Tibial nerve (tissue), 4 donors: ENCODE results near the gene ZNF512B. TPM values are rescaled to one million over a fixed set of nuclear protein-coding genes. Genes with fewer than 3 reads are reported as not detected.

ENCODE experiments used
- DNase-seq, 2 donors: peaks; one replicate each; pipeline ENCODE4 v3.0.0-alpha.2; 2019; ENCODE audit warnings: low spot score in 2 of 2
- H3K27ac ChIP-seq, 4 donors: fragments of 200-600 bp; sonication (generic) in 3 of 4; one replicate each; pipeline ENCODE4 v1.5.1; 2017 to 2019; ENCODE audit warnings: mild to moderate bottlenecking in 1 of 4
- H3K27me3 ChIP-seq, 2 donors: fragments of 200-600 bp; sonication (generic) in 1 of 2; one replicate each; pipeline versions ENCODE4 v1.5.1 to v1.6.0; 2017 to 2019
- H3K36me3 ChIP-seq, 3 donors: fragments of 200-600 bp; sonication (generic); one replicate each; pipeline ENCODE4 v1.5.1; 2018 to 2019
- H3K4me1 ChIP-seq, 4 donors: fragments of 200-600 bp; sonication (generic) in 3 of 4; one replicate each; pipeline ENCODE4 v1.5.1; 2017 to 2019
- H3K4me3 ChIP-seq, 4 donors: fragments of 200-600 bp; sonication (generic) in 3 of 4; one replicate each; pipeline ENCODE4 v1.5.1; 2017 to 2019; ENCODE audit warnings: mild to moderate bottlenecking in 1 of 4, moderate library complexity in 1 of 4
- H3K9me3 ChIP-seq, 4 donors: fragments of 200-600 bp; sonication (generic) in 3 of 4; one replicate each; pipeline ENCODE4 v1.5.1; 2017 to 2019
- CTCF ChIP-seq, 5 experiments: fragments of 200-600 bp in 3 of 5; fragments of 450-650 bp in 2 of 5; sonication (generic) in 3 of 5; IDR thresholded peaks; one replicate each; pipeline ENCODE4 v1.5.1; 2016 to 2019; ENCODE audit warnings: antibody characterized with exemption in 5 of 5, mild to moderate bottlenecking in 3 of 5, moderate library complexity in 2 of 5
- EP300 ChIP-seq, 2 donors: sonication (generic); formaldehyde crosslinking; IDR thresholded peaks; one replicate each; pipeline ENCODE4 v1.6.1; 2017; ENCODE audit warnings: antibody characterized with exemption in 2 of 2, mild to moderate bottlenecking in 1 of 2
- POLR2A ChIP-seq, 2 donors: fragments of 450-650 bp; IDR thresholded peaks; one replicate each; pipeline ENCODE4 v1.6.1; 2017; ENCODE audit warnings: antibody characterized with exemption in 2 of 2, mild to moderate bottlenecking in 2 of 2, moderate library complexity in 2 of 2
- WGBS, 2 donors: methylation state at CpG; one replicate each; pipeline ENCODE4 v1.1.5; 2018; 5-methylcytosine and 5-hydroxymethylcytosine counted together
- small RNA-seq: library from RNA; depleted of rRNA; stranded (forward); fragments of <200 nt; gene quantifications from one replicate; pipeline ENCODE3, GENCODE V24; 2016
- total RNA-seq, 4 donors: library from RNA; depleted of rRNA; stranded (reverse); fragments of >200 nt; gene quantifications; one replicate each; pipeline ENCODE4 v1.1.0, GENCODE V29; 2016

ZNF512B gene
- total RNA-seq, 4 donors from 2014 or later, result 8.3 to 18.3 (median 11.7) TPM

DNA sequence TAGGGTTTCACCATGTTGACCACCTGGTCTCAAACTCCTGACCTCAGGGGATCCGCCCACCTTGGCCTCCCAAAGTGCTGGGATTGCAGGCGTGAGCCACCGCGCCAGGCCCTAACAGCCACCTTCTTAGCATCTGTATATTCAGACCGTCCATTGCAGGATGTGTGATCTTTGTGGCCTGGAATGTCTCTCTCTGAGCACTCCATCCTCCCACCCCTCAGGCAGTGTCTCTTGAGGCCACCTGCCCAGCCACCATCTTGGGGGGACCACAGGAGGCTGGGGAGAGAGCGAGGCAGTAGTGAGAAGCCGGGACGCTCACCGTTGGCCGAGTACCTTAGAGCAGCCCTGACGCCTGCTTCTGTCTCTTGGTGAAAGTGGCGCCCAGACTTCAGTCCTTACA lies 56.0 kb downstream of the ZNF512B start:
- H3K36me3 ChIP-seq, result peaks cover 0 to 19% (median 0%) of the 10 kb centered on the region in 3 donors
- peaks cover 0 to 32% (median 0%) of the 10 kb centered on the region in 4 donors for H3K4me1 ChIP-seq
- WGBS, 2 donors, result 96 to 99% methylated on average over 12 of the region's 12 CpGs
- TF ChIP-seq POLR2A (IDR thresholded peaks at IDR 0.05) (no peak), EP300 (IDR thresholded peaks at IDR 0.05) (no peak), CTCF (IDR thresholded peaks at IDR 0.05) (no peak)
- H3K27me3 ChIP-seq, result no peaks in the 10 kb centered on the region
- no peak overlapping the region for H3K27ac ChIP-seq
- peaks cover 0 to 9% (median 0%) of the 10 kb centered on the region in 4 donors for H3K9me3 ChIP-seq
- H3K4me3 ChIP-seq, result no peak overlapping the region
- DNase-seq, result no peak

GRCh38 chr20:63911176-63911575 lies 58.6 kb downstream of the ZNF512B start:
- Histone ChIP-seq H3K27ac (no peak overlapping the region), H3K9me3 (peaks cover 0 to 4% (median 0%) of the 10 kb centered on the region in 4 donors), H3K4me3 (no peak overlapping the region), H3K27me3 (no peaks in the 10 kb centered on the region), H3K4me1 (peaks cover 0 to 44% (median 0%) of the 10 kb centered on the region in 4 donors), H3K36me3 (no peaks in the 10 kb centered on the region)
- WGBS, 2 donors, result 63 to 67% methylated on average over 11 to 12 of the region's 12 CpGs
- no peak for DNase-seq
- TF ChIP-seq CTCF (IDR thresholded peaks at IDR 0.05) (no peak), POLR2A (IDR thresholded peaks at IDR 0.05) (no peak), EP300 (IDR thresholded peaks at IDR 0.05) (no peak)

GRCh38 chr20:63908008-63908682 lies 61.6 kb downstream of the ZNF512B start:
- H3K4me1 ChIP-seq, result peaks cover 0 to 51% (median 0%) of the 10 kb centered on the region in 4 donors
- DNase-seq, result no peak
- no peak overlapping the region for H3K4me3 ChIP-seq
- 69 to 72% methylated on average over 16 of the region's 16 CpGs for WGBS, 2 donors
- no peak for TF ChIP-seq POLR2A (IDR thresholded peaks at IDR 0.05)
- no peak for TF ChIP-seq EP300 (IDR thresholded peaks at IDR 0.05)
- TF ChIP-seq CTCF (IDR thresholded peaks at IDR 0.05), result no peak
- H3K36me3 ChIP-seq, result no peaks in the 10 kb centered on the region
- H3K9me3 ChIP-seq, result no peaks in the 10 kb centered on the region
- H3K27ac ChIP-seq, result no peak overlapping the region
- no peaks in the 10 kb centered on the region for H3K27me3 ChIP-seq

Small RNAs within 50 kb of the gene (small RNA-seq; reads per million reads assigned to genes)
- not detected for gene MIR647
- gene MIR941-2, result not detected
- gene MIR941-4, result not detected
- not detected for gene MIR941-5
- gene RNU1-134P, result not detected

Other genes with a start within 250 kb of the ZNF512B start
- gene LIME1, start 233.3 kb downstream of the ZNF512B start, total RNA-seq, result 10 to 100 TPM; 11.4 to 51.9 (median 17.6) TPM
- 100 to 1,000 TPM in 1 of 4 donors, 10 to 100 TPM in 3; 71.5 to 126 (median 72.5) TPM for gene SLC2A4RG, start 230.2 kb downstream of the ZNF512B start, total RNA-seq
- 10 to 100 TPM; 11.5 to 20.4 (median 12.6) TPM for gene ZBTB46, start 138.7 kb downstream of the ZNF512B start, total RNA-seq
- not detected for gene ABHD16B, start 108.4 kb downstream of the ZNF512B start, total RNA-seq
- 100 to 1,000 TPM; 108 to 122 (median 115) TPM for gene TPD52L2, start 104.7 kb downstream of the ZNF512B start, total RNA-seq
- gene DNAJC5, start 74.8 kb downstream of the ZNF512B start, total RNA-seq, result 10 to 100 TPM; 30.6 to 40.2 (median 32.1) TPM
- 10 to 100 TPM; 31.2 to 96.0 (median 50.0) TPM for gene UCKL1, start 13.5 kb downstream of the ZNF512B start, total RNA-seq
- gene SAMD10, start 9.7 kb upstream of the ZNF512B start, total RNA-seq, result 1 to 10 TPM; 1.3 to 5.1 (median 2.8) TPM
- 10 to 100 TPM; 70.5 to 77.0 (median 73.8) TPM for gene PRPF6, start 11.2 kb upstream of the ZNF512B start, total RNA-seq
- gene C20orf204, start 66.3 kb upstream of the ZNF512B start, total RNA-seq, result 10 to 100 TPM in 1 of 4 donors, 1 to 10 TPM in 3; 1.7 to 14.4 (median 4.1) TPM
- 10 to 100 TPM in 3 of 4 donors, 1 to 10 TPM in 1; 4.6 to 44.6 (median 21.4) TPM for gene SOX18, start 79.7 kb upstream of the ZNF512B start, total RNA-seq
- gene TCEA2, start 93.3 kb upstream of the ZNF512B start, total RNA-seq, result 10 to 100 TPM; 45.6 to 62.9 (median 59.2) TPM
- gene RGS19, start 109.6 kb upstream of the ZNF512B start, total RNA-seq, result 10 to 100 TPM; 12.9 to 35.7 (median 20.1) TPM
- gene OPRL1, start 110.2 kb upstream of the ZNF512B start, total RNA-seq, result 1 to 10 TPM in 1 of 4 donors, under 1 TPM in 3; 0.21 to 1.5 (median 0.71) TPM
- gene LKAAEAR1, start 114.5 kb upstream of the ZNF512B start, total RNA-seq, result 1 to 10 TPM in 1 of 4 donors, under 1 TPM in 2, not detected in 1; 0.59 to 1.3 (median 0.84) TPM
- not detected for gene NPBWR2, start 137.6 kb upstream of the ZNF512B start, total RNA-seq
- not detected for gene MYT1, start 194.5 kb upstream of the ZNF512B start, total RNA-seq